AG20443 (cell line): ENCODE data around the gene BLNK.

Experiments used
- DNase-seq: peaks from one replicate; pipeline ENCODE4 v3.0.0; 2012; ENCODE audit warnings: low spot score, mixed read lengths

Gene BLNK

DNA sequence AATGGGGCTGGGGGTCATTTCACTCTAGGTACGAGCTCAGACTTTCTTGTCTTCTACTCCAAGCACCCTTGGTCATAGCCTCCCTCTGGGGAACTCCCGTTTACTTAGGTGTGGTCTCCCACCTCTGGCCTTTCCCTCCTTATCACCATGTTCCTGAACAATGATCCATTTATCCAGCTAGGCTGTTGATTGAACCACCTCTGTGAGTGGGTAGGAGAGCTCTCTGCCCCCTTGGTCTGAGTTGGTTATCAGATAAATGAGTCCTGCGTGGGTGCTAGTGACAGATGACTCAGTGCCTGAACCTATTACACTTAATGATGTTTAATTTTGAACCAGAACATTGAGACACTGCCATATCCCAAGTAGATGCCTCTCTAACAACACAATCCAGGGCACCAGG, 9.4 kb downstream of the BLNK start:
- DNase-seq: no peak

DNA sequence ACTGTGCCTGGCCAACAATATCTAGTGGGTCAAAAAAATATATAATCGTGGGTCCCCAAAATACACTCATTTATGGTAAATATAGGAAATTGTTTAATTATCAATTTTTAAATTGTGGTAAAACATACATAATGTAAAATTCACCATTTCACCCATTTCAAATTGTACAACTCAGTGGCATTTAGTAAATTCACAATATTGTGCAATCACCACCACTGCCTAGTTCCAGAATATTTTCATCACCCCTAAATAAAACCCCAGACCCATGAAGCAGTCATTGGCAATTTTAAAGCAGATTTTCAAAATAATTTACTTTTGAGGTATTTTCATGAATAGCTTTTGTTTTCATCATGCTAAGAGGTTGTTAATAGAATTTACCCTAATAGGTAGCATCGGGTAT, 10.2 kb downstream of the BLNK start:
- no peak for DNase-seq

DNA sequence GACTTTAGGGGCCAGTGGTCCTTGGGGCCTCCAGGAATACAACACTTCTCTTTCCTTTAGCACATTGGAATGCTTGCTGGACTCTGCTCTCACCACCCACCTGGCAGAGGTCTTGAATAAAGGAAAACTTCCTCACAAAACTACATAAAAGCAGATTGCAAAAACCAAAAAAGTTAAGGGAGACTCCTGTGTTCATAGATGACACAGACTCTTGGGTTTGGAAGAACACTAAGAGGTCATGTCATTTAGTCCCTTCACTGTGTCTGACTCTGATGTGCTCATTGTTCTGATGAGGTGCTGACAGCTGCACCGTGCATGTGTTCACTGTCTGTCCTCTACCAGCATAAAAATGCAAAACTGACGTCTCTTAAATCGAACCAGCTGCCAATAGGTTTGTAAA, 11.4 kb downstream of the BLNK start:
- no peak for DNase-seq

DNA sequence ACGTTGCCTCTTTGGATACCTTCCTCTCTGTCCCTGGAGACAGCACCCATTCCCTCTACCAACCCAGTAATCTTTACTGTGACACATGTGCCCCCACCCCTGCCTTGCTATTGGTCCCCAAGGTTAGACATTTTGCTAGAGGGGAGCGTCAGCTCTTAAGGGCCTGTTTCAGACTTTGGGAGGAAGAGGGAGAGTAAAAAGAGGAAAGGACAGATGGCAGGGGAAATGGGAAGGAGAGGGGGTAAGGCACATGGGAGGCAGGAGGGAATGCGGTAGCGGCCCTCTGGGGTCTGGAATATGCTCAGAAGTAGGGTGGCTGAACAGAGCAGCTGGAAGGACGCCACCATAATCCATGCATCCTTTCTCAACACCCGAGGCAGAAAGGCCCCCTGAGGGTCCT, 12.2 kb downstream of the BLNK start:
- no peak for DNase-seq

DNA sequence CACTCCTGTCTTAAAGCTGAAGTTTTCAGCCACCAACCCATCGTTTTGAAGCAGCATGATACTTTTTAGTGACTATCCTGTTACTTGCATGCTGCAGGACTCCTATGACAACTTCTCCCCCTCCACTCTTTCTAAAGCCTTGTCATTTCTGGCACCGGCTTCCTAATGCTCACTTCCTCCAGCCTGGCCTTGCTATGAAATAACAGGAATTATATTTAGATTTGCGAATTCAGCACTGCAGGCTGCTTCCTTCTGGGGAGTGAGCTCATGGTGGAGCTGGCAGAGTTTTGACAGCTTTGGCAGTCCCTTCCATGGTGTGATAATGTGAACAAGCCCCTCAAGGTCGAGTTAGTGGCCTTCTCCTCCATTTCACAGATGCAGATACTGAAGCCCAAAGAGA, 13.4 kb downstream of the BLNK start:
- no peak for DNase-seq

DNA sequence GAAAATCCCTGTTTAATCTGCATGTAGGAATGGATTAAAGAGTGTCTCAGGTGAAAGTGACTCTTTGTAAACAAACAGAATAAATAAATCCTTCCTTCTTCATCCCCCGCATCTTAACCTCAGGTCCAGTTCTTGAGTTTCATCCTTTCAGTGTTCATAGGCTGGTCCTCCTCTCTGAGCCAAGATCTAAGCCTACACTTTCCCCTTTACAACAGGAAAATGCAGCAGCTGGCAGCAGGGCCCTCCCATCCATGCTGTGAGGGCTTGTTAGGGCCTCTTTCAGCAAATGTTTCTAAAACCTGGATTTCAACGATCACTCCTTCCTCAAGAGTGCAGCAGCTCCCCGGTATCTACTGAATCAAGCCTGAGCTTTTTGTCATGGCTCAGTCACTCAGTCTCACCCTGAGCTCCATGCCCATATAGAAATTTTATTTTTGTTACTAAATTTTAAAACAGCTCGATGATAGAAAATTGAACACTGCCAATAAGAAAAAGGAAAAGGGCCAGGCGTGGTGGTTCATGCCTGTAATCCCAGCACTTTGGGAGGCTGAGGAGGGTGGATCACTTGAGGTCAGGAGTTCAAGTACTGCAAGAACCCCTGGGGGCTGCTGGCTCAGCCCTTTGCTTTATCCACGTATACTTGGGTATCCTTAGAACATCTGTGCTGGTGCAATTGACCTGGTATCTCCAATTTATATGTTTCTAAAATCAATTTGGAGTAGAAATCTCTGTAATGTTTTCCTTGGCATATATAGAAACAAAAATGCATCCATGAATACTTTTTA, 15.6 kb downstream of the BLNK start:
- DNase-seq: no peak

DNA sequence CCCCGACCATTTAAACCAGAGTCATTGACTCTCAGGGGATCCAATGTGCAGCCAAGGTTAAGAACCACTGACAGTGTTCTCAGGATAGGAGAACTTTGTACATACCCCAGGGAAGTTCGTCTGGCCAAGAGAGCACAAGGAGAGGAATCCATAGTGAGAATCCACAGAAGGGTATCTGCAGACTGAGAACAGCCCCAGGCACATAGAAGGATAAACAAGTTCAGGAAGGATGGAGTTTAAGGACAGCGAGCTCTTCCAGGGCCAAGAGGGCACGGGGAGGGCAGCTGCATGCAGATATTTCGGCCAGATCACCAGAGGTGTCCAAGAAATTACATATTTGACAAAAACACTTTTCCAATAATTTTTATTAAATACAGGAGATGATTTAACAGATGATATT, 16.4 kb downstream of the BLNK start:
- DNase-seq: no peak

DNA sequence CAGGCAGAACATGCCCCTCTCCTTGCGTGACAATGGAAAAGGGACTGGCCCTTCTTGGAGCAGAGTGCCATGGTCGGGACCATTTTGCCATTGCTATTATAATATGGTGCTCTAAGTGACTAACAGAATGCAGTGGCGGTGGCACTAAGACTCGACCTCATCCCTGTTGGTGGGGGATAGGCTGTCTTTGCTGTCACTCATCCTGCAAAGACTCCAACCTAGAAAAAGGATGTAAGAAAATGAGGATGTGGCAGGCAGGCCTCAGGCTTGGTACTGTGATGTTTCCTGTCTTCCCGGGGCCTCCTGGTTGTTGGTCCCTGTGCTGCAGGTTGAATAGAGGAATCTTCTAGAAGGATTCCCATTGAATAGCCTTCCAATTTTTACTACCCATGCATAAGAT, 18.6 kb downstream of the BLNK start:
- no peak for DNase-seq

DNA sequence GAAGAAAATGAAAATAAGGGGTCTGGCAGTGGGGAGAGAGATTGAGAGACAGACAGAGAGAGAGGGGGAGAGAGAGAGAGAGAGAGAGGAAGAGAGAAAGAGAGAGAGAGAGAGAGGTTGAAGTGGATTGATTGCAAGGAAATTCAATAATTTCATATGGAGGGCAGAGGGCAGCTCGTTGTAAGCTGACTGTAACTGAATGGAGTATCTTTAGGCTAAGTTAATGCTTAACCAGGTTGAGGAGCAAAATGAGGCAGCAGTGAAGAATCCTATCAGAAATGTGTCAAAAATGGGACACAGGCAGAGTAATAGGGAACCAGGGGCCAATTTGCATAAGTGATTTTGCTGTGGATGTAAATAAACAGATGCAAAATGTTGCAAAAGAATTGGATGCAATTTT, 21.0 kb downstream of the BLNK start:
- DNase-seq: no peak

DNA sequence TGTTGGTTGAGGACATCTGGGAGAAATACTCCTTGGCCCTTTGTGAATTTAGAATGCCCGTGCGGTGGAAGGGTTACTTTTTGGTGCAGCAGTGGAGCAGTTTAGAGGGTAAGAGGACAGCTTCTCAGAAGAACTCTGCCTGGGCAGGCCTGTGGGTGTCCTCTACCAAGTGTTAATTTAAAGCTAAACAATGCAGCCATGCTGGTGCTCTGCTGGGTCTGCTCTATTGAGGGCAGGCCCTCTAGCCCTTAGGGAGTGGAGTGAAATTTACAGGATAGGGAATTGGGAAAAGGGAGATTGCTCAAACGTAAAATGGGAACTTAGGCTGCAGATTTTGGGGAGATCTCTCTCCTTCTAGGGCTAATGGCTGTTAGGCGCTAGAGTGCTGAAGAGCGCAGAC, 22.1 kb downstream of the BLNK start:
- no peak for DNase-seq

DNA sequence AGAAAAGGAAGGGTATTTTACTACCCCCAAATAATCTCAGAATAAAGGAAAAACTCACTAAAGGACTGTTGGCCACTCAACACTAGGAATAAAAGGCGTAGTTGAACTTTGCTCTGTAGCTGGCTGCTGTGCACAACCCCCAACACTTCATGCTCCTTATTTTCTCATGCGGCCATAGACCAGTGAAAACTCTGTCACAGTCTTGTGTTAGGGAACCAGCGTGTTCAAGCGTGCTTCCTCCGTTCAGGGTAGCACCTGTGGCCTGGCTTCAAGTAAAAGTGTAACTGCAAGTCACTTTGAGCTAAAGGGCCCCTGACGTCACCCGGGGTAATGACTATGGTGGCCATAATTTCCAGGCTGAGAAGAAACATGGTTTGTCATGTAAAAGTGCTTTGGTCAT, 27.0 kb downstream of the BLNK start:
- DNase-seq: no peak

DNA sequence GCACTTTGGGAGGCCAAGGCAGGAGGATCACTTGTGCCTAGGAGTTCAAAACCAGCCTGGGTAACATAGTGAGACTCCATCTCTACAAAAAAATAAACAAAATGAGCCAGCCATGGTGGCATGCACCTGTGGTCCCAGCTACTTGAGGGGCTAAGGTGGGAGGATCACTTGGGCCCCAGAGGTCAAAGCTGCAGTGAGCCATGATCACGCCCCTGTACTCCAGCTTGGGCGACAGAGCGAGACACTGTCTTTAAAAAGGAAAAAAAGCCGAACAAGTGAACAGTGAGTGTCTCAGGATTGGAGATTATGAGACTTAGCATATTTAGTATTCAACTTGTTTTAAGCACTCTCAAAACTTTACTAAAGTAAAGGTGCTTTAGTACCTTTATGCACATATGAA, 28.1 kb downstream of the BLNK start:
- DNase-seq: no peak

DNA sequence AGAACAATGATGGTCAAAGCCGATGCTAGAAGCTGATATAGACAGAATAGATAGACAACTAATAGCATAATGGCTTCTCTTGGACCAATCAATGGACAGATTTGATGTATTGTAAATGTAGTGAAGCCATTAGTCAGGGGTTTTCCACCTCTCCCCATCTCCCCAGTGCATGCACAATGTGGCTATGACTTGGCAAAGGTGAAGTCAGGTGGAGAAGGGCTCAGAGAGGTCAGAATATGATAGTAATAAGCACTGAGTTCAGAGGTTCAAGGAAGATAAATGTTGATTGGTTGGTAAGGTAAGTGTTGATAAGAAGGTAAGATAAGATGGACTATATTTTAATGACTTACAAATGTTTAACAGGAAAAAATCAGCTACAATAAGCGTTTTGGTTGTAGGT, 28.5 kb downstream of the BLNK start:
- no peak for DNase-seq

DNA sequence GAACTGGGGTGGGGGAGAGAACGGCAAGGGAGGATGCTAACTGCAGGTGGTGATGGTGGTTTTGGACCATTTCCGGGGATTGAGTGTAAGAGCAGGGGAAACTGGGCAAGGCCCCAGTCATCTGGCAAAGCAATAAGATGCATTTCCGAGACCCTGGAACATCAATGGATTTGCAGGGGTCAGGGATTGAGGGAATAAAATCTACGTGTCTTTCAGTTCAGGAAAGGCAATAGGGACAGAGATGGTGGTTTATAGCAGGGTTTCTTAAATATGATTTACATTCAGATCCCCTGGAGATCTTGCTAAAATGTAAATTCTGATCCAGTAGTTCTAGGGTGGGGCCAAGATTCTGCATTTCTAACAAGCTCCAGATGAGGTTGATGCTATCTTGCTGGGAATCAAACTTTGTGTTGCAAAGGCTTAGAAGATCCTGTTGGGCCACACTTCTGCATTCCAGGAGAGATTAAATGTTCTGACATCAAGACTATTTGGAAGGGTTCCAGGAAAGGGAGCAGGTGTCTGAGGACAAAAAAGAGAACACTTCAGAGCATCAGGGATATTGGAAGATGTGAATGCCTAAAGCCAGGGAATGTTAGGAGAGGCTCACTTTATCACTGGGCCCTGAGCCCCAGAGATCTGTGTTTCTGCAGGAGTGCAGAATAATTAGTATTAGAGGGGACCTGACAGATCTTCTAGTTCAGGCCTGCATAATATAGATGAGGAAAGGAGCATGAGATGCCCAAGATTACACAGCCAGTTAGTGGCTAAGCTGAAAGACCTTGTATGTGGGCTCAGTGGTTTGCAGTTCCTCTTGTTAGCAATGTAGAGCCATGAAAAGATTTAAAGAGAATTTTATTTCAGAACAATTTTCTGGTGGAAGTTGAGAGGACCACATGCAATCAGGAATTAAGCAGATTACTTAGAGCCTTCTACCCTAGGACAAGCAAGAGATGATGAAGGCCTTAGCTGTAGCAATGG, 32.4 kb downstream of the BLNK start:
- DNase-seq: no peak

DNA sequence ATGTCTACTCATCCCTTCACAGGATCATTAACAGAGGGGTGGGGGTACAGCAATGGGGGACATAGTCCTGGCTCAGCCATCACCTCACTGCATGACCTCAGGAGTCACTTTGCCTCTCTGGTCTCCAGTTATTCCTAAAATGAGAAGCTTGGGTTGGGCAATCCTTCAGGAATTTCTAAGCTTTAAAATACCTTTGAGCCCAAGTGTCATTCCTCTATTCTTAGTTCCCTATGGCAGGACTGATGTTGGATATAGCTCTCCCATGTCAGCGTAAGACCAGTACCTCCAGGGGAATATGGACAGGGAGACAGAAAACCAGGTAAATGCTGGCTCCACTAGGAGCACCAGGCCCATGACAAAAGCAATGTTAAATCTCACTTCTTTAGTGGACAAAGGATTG, 34.5 kb downstream of the BLNK start:
- DNase-seq: no peak

DNA sequence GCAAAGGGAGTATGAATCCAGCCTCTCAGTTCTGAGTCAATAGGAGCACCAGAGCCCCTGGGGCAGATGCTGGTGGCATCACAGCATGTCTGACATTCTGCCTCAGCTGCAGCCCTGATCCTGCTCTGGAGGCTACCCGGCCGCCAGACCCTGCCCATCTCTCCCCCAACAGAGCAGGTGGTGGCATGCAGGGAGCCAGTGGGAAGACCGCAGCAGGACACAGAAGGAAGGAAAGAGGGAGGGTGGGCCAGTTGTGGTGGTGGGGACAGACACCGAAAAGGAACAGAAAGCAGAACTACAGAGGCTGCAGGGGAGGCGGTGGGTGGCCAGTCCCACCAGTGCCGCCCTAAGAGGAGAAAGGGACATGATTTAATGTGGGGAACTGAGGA, 35.3 kb downstream of the BLNK start:
- DNase-seq: no peak

DNA sequence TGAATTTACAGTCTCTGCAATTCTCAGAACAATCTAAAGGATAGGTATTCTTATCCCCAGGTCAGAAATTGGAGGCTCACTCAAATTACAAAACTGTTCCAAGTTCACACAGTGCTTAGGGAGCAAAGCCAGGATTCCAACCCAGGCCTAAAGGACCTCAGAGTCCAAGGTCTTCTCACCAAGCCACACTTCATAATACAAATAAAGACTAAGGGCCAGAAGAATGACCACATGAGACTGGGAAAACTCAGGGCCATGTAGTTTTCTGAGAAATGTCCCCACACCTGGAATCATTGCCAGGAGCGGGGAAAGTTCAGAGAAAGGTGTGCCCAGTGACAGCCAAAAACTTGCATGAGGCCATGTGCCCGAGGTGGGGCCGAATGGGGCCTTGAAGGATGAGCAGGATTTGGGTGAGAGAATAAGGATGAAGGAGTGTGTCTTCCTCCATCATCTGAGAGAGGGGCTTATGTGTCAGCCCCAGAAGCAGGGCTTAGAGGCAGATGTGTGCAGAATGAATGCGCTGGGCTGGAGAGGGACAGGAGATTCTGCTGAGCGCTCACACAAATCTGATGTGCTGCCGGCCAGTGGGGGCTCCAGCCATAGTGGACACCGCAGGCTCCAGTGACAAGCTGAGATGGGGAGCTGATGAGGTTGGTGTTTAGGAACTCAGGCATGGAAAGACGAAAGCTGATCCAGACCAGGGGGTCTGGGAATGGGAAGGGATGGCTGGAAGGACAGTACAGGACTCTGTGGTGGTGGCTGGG, 35.9 kb downstream of the BLNK start:
- DNase-seq: no peak

DNA sequence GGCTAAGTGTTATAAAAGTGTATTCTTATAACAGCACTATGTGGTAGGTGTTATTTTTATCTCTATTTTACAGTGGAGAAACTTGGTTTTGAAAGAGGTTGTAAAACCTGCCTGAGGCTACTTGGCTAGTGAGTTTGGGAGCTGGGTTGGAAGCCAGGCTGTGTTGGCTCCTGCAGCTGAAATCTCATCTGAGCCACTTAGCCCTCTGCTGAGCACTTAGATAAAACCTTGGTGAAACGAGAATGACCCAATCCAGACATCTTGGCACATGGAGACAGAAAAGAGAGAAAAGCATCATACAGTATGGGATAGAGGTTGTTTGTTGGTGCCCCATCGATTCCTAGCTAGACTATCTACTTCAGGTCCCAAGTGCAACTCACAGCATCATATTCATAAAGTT, 37.4 kb downstream of the BLNK start:
- no peak for DNase-seq

DNA sequence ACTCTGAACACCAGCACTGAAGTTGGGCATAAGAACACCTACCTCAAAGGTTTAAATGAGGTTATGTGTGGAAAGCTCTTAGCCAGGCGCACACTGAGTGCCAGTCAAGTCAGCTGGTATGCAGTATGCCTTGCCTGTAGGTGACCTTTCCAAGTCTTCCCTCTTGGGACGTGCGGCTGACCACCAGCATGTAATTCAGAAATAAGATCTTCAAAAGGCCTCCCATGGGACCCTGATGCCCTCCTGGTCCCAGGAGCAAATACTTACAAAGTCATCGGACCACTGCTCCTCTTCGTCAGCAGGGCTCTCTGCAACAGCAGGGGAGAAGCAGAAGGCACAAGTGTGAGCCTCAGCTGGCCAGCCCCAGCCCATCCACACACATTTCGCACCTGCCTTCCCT, 40.8 kb downstream of the BLNK start:
- DNase-seq: no peak

DNA sequence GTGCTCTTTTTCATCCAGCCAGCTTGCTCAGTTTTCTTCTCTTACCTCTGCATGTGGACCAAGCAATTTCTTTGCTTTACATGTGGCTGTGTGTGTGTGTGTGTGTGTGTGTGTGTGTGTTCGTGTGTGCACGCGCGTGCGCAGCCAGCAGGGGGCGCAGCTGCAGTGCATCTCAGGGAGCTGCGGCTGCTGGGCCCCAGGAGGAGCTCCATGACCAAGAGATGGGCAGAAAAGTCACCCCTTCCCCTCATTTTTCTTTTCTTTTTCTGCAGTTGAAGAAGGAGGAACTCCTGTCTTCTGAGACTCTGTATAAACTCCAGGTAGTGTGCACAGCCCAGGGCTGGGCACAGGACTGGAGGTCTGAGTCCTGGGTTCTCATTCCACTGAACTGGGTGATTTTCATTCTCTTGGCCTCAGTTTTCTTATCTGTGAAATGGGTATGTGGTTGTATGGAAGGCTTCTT, 41.8 kb downstream of the BLNK start:
- peak; percentile 57 for DNase-seq

DNA sequence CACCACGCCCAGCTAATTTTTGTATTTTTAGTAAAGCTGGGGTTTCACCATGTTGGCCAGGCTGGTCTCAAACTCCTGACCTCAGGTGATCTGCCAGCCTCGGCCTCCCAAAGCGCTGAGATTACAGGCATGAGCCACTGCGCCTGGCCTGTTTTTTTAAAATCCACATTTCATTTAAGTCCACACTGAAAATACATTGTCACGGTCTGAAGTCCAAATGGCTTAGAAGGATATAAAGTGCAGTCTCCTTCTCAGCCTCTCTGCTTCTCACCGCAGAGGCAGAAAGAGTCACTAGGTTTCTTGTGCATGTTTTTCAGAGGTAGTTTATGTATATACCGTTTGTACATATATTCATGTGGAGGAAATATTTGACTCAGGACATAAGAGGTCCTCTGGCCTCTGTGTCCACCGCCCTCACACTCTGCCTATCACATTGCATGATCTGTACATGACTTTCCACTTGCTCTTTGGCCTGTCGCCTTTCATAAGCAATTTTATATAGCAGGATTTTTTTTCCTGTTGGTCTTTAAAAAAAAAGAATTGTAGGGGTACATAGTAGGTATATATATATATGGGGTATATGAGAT, 42.9 kb downstream of the BLNK start:
- DNase-seq: no peak

DNA sequence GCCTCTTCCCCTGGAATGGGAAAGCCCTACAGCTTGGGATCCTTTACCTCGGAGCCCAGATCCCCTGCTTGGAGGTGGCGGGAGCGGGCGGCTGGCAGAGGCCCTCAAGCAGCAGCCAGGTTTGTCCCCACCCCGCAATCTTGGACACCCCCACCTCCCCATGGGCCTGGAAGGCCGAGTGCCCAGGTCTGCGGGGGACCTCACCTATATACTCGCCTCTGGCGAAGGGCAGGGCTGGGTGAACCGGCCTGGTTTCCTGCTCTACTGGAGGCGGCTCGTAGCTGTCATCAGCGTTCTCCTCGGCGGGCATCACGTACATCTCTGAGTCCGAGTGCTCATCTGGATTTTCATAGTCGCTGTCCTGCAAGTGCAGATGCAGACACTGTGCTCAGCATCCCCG, 44.2 kb downstream of the BLNK start:
- DNase-seq: no peak
